Activated T-cell treated with anti-CD3 and anti-CD28 coated beads, Interleukin-2, amount 50 U/mL, for 4 hours (primary cell): ENCODE results near the gene MREG. TPM values are rescaled to one million over a fixed set of nuclear protein-coding genes. Genes with fewer than 3 reads are reported as not detected.

ENCODE experiments used
- ATAC-seq, 2 donors: fragments of 200-7000 bp; cut with Tn5 transposase; one replicate each; pipeline ENCODE4 v1.10.0; 2021
- DNase-seq: peaks from one replicate; pipeline ENCODE4 v3.0.0-alpha.2; 2020
- H3K27me3 Mint-ChIP-seq: one replicate; pipeline ENCODE4 v1.8.0; 2021; ENCODE audit warnings: low read depth, mixed read lengths
- H3K36me3 Mint-ChIP-seq: one replicate; pipeline ENCODE4 v1.8.0; 2022; ENCODE audit warnings: mixed read lengths; ENCODE audit not compliant: insufficient read depth
- H3K4me1 Mint-ChIP-seq: one replicate; pipeline ENCODE4 v1.8.0; 2021; ENCODE audit warnings: low read depth, mixed read lengths
- H3K4me3 Mint-ChIP-seq: one replicate; pipeline ENCODE4 v1.8.0; 2021; ENCODE audit warnings: mild to moderate bottlenecking, moderate library complexity, mixed read lengths
- H3K9me3 Mint-ChIP-seq: one replicate; pipeline ENCODE4 v1.8.0; 2021; ENCODE audit warnings: mixed read lengths
- total RNA-seq, 3 donors: library from RNA; stranded (reverse); gene quantifications; one replicate each; pipeline ENCODE4 v1.2.1, GENCODE V29; 2021

MREG gene
- total RNA-seq: 10 to 100 TPM; 14.9 to 23.2 (median 15.0) TPM

- peak; percentile 86 to 88 for ATAC-seq
- no peaks in the 10 kb centered on the region for H3K27me3 Mint-ChIP-seq
- no peaks in the 10 kb centered on the region for H3K9me3 Mint-ChIP-seq
- peak; percentile 78 for DNase-seq
- peak within 1 kb of the TSS; percentile 91 for H3K4me3 Mint-ChIP-seq
- no peaks in the 10 kb centered on the region for H3K36me3 Mint-ChIP-seq
- peaks cover 47% of the 10 kb centered on the region for H3K4me1 Mint-ChIP-seq
These were observed at the start of gene MREG for GRCh38 chr2:216013080-216013909. Gene MREG, minus strand, starts transcription at chr2:216013551. Its CDS starts 224 bp downstream, at chr2:216013327.

- no peak overlapping the region for H3K4me3 Mint-ChIP-seq
These were observed 46.0 kb upstream of the MREG start for GRCh38 chr2:216059233-216059834.

GRCh38 chr2:216057688-216058193 is 44.4 kb upstream of the MREG start:
- H3K27me3 Mint-ChIP-seq: no peaks in the 10 kb centered on the region
- H3K4me3 Mint-ChIP-seq: peak overlapping the region; percentile 67
- H3K9me3 Mint-ChIP-seq: peaks cover 4% of the 10 kb centered on the region
- peaks cover 17% of the 10 kb centered on the region for H3K36me3 Mint-ChIP-seq
- DNase-seq (peak; percentile 35), ATAC-seq (peak; percentile 98 to 100)
- peaks cover 32% of the 10 kb centered on the region for H3K4me1 Mint-ChIP-seq

More at GRCh38 chr2:216059233-216059834, 46.0 kb upstream of the MREG start:
- ATAC-seq (no peak), DNase-seq (no peak)
- Mint-ChIP-seq H3K4me1 (peaks cover 32% of the 10 kb centered on the region), H3K36me3 (peaks cover 17% of the 10 kb centered on the region), H3K27me3 (no peaks in the 10 kb centered on the region), H3K9me3 (peaks cover 4% of the 10 kb centered on the region)

GRCh38 chr2:216056739-216057138 is 43.4 kb upstream of the MREG start:
- DNase-seq (no peak), ATAC-seq (no peak)
- Mint-ChIP-seq H3K27me3 (no peaks in the 10 kb centered on the region), H3K4me1 (peaks cover 32% of the 10 kb centered on the region), H3K9me3 (peaks cover 4% of the 10 kb centered on the region), H3K4me3 (no peak overlapping the region), H3K36me3 (peaks cover 16% of the 10 kb centered on the region)

GRCh38 chr2:216055680-216056079 is 42.3 kb upstream of the MREG start:
- peaks cover 4% of the 10 kb centered on the region for H3K9me3 Mint-ChIP-seq
- no peak for ATAC-seq
- peaks cover 32% of the 10 kb centered on the region for H3K4me1 Mint-ChIP-seq

GRCh38 chr2:216052420-216052819 is 39.1 kb upstream of the MREG start:
- H3K36me3 Mint-ChIP-seq: peaks cover 18% of the 10 kb centered on the region
- H3K4me3 Mint-ChIP-seq: no peak overlapping the region
- ATAC-seq: no peak

More at GRCh38 chr2:216055680-216056079, 42.3 kb upstream of the MREG start:
- Mint-ChIP-seq H3K4me3 (no peak overlapping the region), H3K36me3 (peaks cover 15% of the 10 kb centered on the region), H3K27me3 (no peaks in the 10 kb centered on the region)
- no peak for DNase-seq

GRCh38 chr2:216051350-216051749 is 38.0 kb upstream of the MREG start:
- no peak for DNase-seq
- Mint-ChIP-seq H3K27me3 (no peaks in the 10 kb centered on the region), H3K9me3 (no peaks in the 10 kb centered on the region), H3K4me1 (peaks cover 6% of the 10 kb centered on the region), H3K36me3 (peaks cover 18% of the 10 kb centered on the region), H3K4me3 (no peak overlapping the region)
- ATAC-seq: no peak

More at GRCh38 chr2:216052420-216052819, 39.1 kb upstream of the MREG start:
- no peak for DNase-seq
- H3K27me3 Mint-ChIP-seq: no peaks in the 10 kb centered on the region
- H3K9me3 Mint-ChIP-seq: no peaks in the 10 kb centered on the region
- H3K4me1 Mint-ChIP-seq: peaks cover 14% of the 10 kb centered on the region

GRCh38 chr2:216049452-216049851 is 36.1 kb upstream of the MREG start:
- Mint-ChIP-seq H3K36me3 (peaks cover 7% of the 10 kb centered on the region), H3K27me3 (no peaks in the 10 kb centered on the region), H3K4me1 (no peaks in the 10 kb centered on the region), H3K4me3 (no peak overlapping the region), H3K9me3 (no peaks in the 10 kb centered on the region)
- ATAC-seq (no peak), DNase-seq (no peak)

- Mint-ChIP-seq H3K4me1 (no peaks in the 10 kb centered on the region), H3K9me3 (no peaks in the 10 kb centered on the region), H3K4me3 (no peak overlapping the region), H3K36me3 (peaks cover 12% of the 10 kb centered on the region), H3K27me3 (no peaks in the 10 kb centered on the region)
- DNase-seq (no peak), ATAC-seq (no peak)
These were observed 34.0 kb upstream of the MREG start for GRCh38 chr2:216047397-216047796.

- H3K4me3 Mint-ChIP-seq: no peak overlapping the region
- no peaks in the 10 kb centered on the region for H3K27me3 Mint-ChIP-seq
- ATAC-seq (no peak), DNase-seq (no peak)
- no peaks in the 10 kb centered on the region for H3K9me3 Mint-ChIP-seq
- peaks cover 12% of the 10 kb centered on the region for H3K36me3 Mint-ChIP-seq
- no peaks in the 10 kb centered on the region for H3K4me1 Mint-ChIP-seq
These were observed 31.6 kb upstream of the MREG start for GRCh38 chr2:216044883-216045486.

- no peaks in the 10 kb centered on the region for H3K4me1 Mint-ChIP-seq
- peaks cover 14% of the 10 kb centered on the region for H3K36me3 Mint-ChIP-seq
- DNase-seq: no peak
- no peak for ATAC-seq
- H3K4me3 Mint-ChIP-seq: no peak overlapping the region
- no peaks in the 10 kb centered on the region for H3K27me3 Mint-ChIP-seq
- no peaks in the 10 kb centered on the region for H3K9me3 Mint-ChIP-seq
These were observed 30.6 kb upstream of the MREG start for GRCh38 chr2:216043949-216044348.

GRCh38 chr2:216041438-216041837 is 28.1 kb upstream of the MREG start:
- Mint-ChIP-seq H3K9me3 (no peaks in the 10 kb centered on the region), H3K4me1 (no peaks in the 10 kb centered on the region), H3K27me3 (no peaks in the 10 kb centered on the region)

GRCh38 chr2:216039918-216040317 is 26.6 kb upstream of the MREG start:
- DNase-seq (no peak), ATAC-seq (no peak)
- Mint-ChIP-seq H3K36me3 (peaks cover 16% of the 10 kb centered on the region), H3K4me3 (no peak overlapping the region), H3K27me3 (no peaks in the 10 kb centered on the region), H3K4me1 (no peaks in the 10 kb centered on the region), H3K9me3 (no peaks in the 10 kb centered on the region)

More at GRCh38 chr2:216041438-216041837, 28.1 kb upstream of the MREG start:
- ATAC-seq: no peak
- H3K36me3 Mint-ChIP-seq: peaks cover 16% of the 10 kb centered on the region
- no peak overlapping the region for H3K4me3 Mint-ChIP-seq
- no peak for DNase-seq

GRCh38 chr2:216034065-216034464 is 20.7 kb upstream of the MREG start:
- H3K36me3 Mint-ChIP-seq: peaks cover 12% of the 10 kb centered on the region
- H3K4me1 Mint-ChIP-seq: peaks cover 25% of the 10 kb centered on the region
- DNase-seq: peak; percentile 78
- H3K27me3 Mint-ChIP-seq: no peaks in the 10 kb centered on the region
- no peak overlapping the region for H3K4me3 Mint-ChIP-seq
- no peaks in the 10 kb centered on the region for H3K9me3 Mint-ChIP-seq
- ATAC-seq: peak; percentile 52 to 65
